Measurements from ENCODE around the gene ZNF750.

Gene ZNF750

GRCh38 chr17:82783498-82783897, 56.3 kb downstream of the ZNF750 start:
- intact Hi-C loops (cut with DNase I) = loop anchor here (5.0 kb wide), 1 partner anchor 129 kb away; no protein-coding TSS in a partner anchor
- DNase-seq = peak in 3 of 10 donors; percentile 18 to 90 (median 33)

- intact Hi-C loops (cut with DNase I) = loop anchor here (5.0 kb wide), 1 partner anchor 130 kb away; no protein-coding TSS in a partner anchor
- peak in 1 of 10 donors; percentile 81 for DNase-seq
These were observed 57.1 kb downstream of the ZNF750 start for GRCh38 chr17:82782657-82783207.

DNA sequence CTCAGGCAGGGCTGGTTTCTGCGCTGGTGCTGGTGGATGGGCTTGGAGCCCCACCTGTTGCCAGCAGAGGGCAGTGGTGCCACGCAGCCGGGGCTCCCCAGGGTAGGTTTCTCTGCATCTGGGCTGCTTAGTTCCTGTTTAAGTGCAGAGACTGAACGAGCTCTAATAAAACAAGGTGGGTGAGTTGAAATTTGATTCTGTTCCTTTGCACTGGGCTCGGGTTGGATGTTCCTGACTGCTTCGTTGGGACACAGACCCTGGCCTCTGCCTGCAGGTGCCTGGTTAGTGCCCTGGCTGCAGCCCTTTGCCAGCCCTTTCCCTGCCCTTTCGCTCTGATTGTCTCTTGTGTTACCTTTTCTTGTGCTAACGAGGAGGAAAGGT, 57.9 kb downstream of the ZNF750 start:
- intact Hi-C loops (cut with DNase I) = loop anchor here (5.0 kb wide), 1 partner anchor 130 kb away; no protein-coding TSS in a partner anchor
- DNase-seq = peak; percentile 61 to 97 (median 83)

DNA sequence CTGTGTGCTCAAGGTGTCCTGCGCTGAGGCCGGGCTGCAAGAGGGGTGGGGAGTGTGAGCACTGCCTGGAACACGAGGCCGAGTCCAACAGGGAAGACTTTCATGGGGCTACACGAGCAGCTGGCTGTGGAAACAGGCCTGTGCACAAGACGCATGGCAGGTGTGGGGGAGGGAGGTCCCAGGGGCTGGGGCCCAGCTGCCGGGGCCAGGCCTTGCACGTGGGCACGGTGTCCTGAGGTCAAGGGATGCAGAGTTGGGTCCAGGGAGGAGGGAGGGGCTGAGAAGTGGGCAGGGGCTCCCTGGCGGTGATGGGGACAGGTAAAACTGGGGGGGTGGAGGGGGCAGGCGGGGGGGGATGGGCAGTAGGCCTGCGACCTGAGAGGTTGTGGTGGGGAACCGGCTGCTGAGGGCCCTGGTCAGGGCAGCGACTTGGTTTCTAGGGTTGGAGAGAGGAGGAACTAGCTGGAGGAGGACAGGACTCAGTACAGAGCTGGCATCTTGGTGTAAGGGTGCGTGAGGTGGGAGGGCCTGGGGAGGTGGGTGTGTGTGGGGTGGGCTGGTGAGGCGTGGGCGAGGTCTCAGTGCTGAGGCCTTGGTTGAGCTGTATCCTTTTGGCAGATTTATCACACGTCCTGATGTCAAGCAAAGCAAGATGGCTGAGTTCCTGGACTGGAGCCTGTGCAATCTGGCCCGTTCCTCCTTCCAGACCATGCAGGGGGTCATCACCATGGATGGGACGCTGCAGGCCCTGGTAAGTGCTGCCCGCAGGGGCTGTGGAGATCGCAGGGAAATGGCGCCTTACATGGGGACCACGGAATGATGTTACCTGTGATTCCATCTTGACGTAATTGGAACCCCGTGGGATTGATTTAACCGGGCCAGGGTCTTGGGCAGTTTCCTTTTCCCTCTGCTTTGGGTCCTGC, 58.6 kb downstream of the ZNF750 start:
- DNase-seq = peak in 1 of 10 donors; percentile 72
- intact Hi-C loops (cut with DNase I) = loop anchor here (5.0 kb wide), 1 partner anchor 131 kb away; no protein-coding TSS in a partner anchor

DNA sequence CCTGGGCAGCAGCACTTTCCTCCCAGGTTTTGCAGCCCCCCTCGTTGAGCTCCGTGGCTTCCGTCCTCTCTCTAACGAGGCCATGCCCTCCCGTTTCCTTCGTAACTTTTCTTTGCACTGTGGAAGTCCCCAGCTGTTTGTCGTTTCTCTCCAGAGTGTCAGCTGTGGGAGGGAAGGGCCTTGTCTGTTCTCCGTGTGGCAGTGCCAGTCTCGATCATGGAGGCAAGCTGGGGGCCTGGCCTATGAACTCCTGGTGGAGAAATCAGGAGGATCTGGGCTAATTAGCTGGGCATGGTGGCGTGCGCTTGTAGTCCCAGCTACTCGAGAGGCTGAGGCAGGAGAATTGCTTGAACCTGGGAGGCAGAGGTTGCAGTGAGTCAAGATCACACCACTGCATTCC, 59.6 kb downstream of the ZNF750 start:
- intact Hi-C loops (cut with DNase I) = loop anchor here (5.0 kb wide), 1 partner anchor 132 kb away; no protein-coding TSS in a partner anchor
- DNase-seq = peak in 2 of 10 donors; percentile 17 to 61

GRCh38 chr17:82779541-82779940, 60.3 kb downstream of the ZNF750 start:
- DNase-seq = peak in 2 of 10 donors; percentile 52 to 75
- intact Hi-C loops (cut with DNase I) = no loop called here

All from posterior cingulate gyrus (tissue), 11 donors.